Ovary (tissue), 3 donors: ENCODE measurements around the gene RNLS.

Experiments used
- CTCF ChIP-seq, 3 donors: fragments of 450-650 bp in 2 of 3; fragments of 200-600 bp in 1 of 3; IDR thresholded peaks; one replicate each; pipeline versions ENCODE4 v1.5.1 to v1.8.0; 2016 to 2022; ENCODE audit warnings: antibody characterized with exemption in 3 of 3, mild to moderate bottlenecking in 1 of 3
- POLR2A ChIP-seq: fragments of 450-650 bp; IDR thresholded peaks from one replicate; pipeline ENCODE4 v1.6.1; 2017; ENCODE audit warnings: antibody characterized with exemption, mild to moderate bottlenecking, moderate library complexity
- donor health status: DM: no; HTN: no; CAD: no.

GRCh38 chr10:88523739-88524400 lies 59.2 kb downstream of the RNLS start:
- no peak for TF ChIP-seq POLR2A
- no peak for TF ChIP-seq CTCF (IDR thresholded peaks at IDR 0.05)
